ENCODE results near the gene VAT1. TPM values are rescaled to one million over a fixed set of nuclear protein-coding genes. Genes with fewer than 3 reads are reported as not detected.
A peak's percentile ranks its signal among the peaks of the same experiment; 100 is the strongest.
"Not testable (repeated sequence)": the region's sequence is repeated elsewhere in the genome, so short reads cannot be mapped to it uniquely, and the experiment has no call there.

Gene VAT1
- total RNA-seq, result 10 to 100 TPM; 46.3 to 85.2 TPM
- long read RNA-seq, transcript VAT1-201 (6 exons, 2,734 nt), result major isoform, 15 of 34 reads
- long read RNA-seq, partial matches to known transcripts, result 2 of 34 reads
- long read RNA-seq, other reads (novel, unspliced or antisense), result 17 of 34 reads

GRCh38 chr17:43021741-43022512 lies at the start of gene VAT1:
TSS of gene VAT1 (minus strand) at chr17:43022385. CDS start at chr17:43022322, 63 bp downstream.
- intact Hi-C loops (cut with DNase I, micrococcal nuclease), result loop anchor here in 1 of 2 donors (10.0 kb wide), 1 partner anchor 153 kb away; the partner anchor contains the start of gene NBR1
- peak; percentile 78 to 87 for DNase-seq
- peak; percentile 82 for ATAC-seq

DNA sequence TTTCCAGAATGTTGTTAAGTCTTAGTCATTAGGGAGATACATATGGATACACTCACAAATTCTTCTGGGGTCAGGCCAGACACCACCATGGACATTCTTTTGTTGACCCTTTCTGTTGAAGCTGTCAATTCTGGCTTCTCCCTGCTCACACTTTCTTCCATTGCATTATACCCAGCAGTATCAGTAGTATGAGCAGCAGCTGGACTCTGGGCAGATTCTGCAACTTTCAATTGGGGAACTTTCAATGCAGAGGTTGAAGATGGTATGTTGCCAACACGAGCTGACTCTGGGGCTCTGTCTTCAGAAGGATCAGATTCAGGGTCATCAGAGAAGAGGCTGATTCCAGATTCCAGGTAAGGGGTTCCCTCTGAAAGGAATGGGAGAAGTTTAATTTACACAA lies 48.7 kb upstream of the VAT1 start:
- DNase-seq, result no peak
- ATAC-seq, result no peak
- intact Hi-C loops (cut with DNase I, micrococcal nuclease), result no loop called here

GRCh38 chr17:43070257-43070656 lies 48.1 kb upstream of the VAT1 start:
- DNase-seq (no peak), ATAC-seq (no peak)
- intact Hi-C loops (cut with DNase I, micrococcal nuclease), result no loop called here

- intact Hi-C loops (cut with DNase I, micrococcal nuclease), result no loop called here
- DNase-seq (no peak), ATAC-seq (no peak)
Observed at GRCh38 chr17:43069368-43069898, 47.2 kb upstream of the VAT1 start.

- intact Hi-C loops (cut with DNase I, micrococcal nuclease), result no loop called here
- ATAC-seq (no peak), DNase-seq (no peak)
Observed at GRCh38 chr17:43068570-43069367, 46.6 kb upstream of the VAT1 start.

GRCh38 chr17:43062984-43063638 lies 40.9 kb upstream of the VAT1 start:
- no peak for ATAC-seq
- DNase-seq, result no peak
- intact Hi-C loops (cut with DNase I, micrococcal nuclease), result no loop called here

DNA sequence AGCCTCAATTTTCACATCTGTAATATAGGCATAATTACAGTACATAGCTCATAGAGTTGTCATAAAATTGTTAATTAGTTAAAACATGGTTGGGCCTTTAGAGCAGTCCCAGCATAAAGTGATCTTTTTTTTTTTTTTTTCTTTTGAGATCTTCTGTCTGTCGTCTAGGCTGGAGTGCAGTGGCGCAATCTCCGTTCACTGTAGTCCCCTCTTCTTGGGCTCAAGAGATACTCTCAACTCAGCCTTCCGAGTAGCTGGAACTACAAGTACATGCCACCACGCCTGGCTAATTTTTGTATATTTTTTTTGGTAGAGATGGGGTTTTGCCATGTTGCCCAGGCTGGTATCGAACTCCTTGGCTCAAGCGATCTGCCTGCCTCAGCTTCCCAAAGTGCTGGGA lies 33.9 kb upstream of the VAT1 start:
- intact Hi-C loops (cut with DNase I, micrococcal nuclease), result no loop called here

GRCh38 chr17:43053008-43053407 lies 30.8 kb upstream of the VAT1 start:
- ATAC-seq; DNase-seq; intact Hi-C loops (cut with DNase I, micrococcal nuclease): not testable (repeated sequence)

More for the DNA sequence above, 33.9 kb upstream of the VAT1 start:
- ATAC-seq (no peak), DNase-seq (no peak)

GRCh38 chr17:43051969-43052368 lies 29.8 kb upstream of the VAT1 start:
- intact Hi-C loops (cut with DNase I, micrococcal nuclease), result no loop called here
- no peak for ATAC-seq

DNA sequence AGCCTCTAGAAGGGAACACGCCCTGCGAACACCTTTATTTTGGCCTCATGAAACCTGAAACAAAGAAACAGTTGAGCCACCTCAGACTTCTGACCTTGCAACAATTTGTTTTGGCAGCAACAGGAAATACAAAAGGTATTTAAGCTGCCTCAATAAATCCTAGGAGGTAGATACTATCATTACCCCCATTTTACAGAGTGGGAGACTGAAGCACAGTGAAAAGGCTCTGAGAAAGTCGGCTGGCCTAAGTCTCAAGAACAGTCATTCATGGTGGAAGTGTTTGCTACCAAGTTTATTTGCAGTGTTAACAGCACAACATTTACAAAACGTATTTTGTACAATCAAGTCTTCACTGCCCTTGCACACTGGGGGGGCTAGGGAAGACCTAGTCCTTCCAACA lies 21.8 kb upstream of the VAT1 start:
- intact Hi-C loops (cut with DNase I, micrococcal nuclease), result no loop called here
- ATAC-seq (no peak), DNase-seq (no peak)

More at GRCh38 chr17:43051969-43052368, 29.8 kb upstream of the VAT1 start:
- DNase-seq, result no peak

GRCh38 chr17:43043307-43043706 lies 21.1 kb upstream of the VAT1 start:
- ATAC-seq, result no peak
- intact Hi-C loops (cut with DNase I, micrococcal nuclease), result no loop called here
- DNase-seq, result no peak

GRCh38 chr17:43042025-43042628 lies 19.9 kb upstream of the VAT1 start:
- DNase-seq, result no peak
- intact Hi-C loops (cut with DNase I, micrococcal nuclease), result no loop called here
- no peak for ATAC-seq

DNA sequence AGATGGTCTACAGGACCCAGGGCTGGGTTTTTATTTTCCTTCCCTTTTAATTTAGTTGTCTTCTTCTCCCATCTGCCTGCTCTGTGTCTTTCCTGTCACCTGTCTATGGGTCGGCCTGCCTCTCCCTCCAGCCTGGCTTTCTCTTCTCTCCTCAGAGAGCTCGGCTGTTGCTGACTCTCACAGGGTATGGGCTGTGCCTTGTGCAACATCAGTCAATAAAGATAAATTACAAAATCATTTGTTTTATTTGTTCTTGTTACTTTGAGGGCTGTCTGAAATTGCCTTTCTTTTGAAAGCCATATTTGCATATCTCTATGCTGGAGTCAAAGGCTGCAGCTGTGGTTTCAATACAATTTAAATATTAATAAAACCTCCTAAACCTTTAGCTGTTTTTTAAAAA lies 18.5 kb upstream of the VAT1 start:
- intact Hi-C loops (cut with DNase I, micrococcal nuclease), result no loop called here
- ATAC-seq (no peak), DNase-seq (no peak)

DNA sequence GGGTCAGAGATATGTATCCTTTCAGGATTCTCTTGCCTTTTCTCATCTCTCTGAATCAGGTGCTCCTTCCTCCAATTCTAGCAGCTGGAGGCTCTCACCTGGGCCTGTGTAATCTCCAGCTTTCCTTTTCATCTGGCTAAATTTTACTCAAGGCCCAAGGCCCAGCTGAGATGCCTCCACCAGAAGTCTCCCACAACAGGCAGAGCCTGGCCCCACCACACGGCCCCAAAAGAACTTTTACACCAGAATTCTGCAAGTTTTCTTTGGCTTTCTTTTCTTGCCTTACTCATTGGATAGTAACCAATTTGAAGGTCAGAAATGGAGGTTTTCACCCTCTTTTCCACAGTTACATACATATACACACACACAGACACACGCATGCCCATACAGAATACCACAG lies 17.5 kb upstream of the VAT1 start:
- ATAC-seq (no peak), DNase-seq (no peak)
- intact Hi-C loops (cut with DNase I, micrococcal nuclease), result no loop called here

- no peak for ATAC-seq
- no peak for DNase-seq
- intact Hi-C loops (cut with DNase I, micrococcal nuclease), result no loop called here
Observed at GRCh38 chr17:43034894-43035293, 12.7 kb upstream of the VAT1 start.

DNA sequence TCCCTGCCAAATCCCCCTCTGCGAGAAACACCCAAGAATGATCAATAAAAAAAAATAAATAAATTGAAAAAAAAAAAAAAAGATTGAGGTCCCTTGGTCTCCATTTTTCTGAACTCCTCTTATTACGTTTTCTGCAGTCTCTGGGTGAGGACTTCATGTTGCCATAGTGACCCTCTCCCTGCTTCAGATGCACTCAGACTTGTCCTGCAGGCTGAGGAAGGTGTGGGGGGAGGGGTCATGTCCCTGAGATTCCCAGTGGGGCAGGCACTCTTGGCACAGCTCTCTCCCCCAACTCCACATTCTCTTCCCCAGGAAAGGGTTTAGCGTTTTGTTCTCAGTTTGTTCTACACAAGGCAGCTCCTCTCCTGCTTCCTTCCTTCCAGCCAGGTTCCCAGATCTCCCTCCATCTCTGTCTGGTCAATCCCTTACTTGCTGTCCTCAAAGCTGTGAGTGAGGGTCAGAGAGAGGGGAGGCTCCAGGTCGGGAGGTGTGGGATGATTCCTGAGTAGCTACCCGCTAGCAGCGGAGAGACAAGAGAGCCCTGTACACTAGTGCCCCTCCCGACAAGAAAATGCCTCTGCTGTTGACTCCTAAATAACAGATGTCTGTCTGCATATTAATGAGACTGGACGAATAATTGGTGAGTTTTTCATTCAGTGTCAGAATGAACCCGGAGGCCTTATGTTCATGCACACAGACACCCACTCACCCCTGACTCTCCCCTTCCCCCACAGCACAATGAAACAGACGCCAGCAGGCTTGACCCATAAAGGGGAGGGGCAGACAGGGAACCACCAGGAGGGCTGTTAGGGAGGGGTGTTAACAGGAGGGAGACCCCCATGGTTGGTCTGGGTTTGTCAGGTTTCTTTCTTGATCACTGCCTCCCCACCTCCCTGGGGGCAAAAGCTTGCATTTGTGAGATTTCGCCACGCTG lies 12.0 kb upstream of the VAT1 start:
- intact Hi-C loops (cut with DNase I, micrococcal nuclease), result no loop called here
- DNase-seq (no peak), ATAC-seq (no peak)

DNA sequence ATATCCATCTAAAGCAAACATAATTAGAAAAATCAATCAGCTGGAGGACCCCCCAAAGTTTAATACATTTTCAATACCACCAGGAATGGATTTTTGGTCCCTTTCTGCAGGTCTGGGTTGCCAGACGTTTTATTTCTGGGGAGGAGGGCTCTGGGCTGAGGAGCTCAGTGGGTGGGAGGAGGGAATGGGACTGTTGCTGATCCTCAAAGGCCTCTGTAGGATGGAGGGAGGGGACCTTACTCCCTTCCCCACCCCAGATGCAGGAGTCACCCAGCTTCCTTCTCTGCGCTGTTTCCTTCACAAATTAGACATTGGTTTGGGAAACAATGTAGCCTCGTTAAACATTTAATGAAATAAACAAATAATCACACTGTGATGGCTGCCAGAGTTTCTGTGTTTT lies 9.5 kb upstream of the VAT1 start:
- intact Hi-C loops (cut with DNase I, micrococcal nuclease), result no loop called here
- ATAC-seq, result no peak

More for the DNA sequence above, 9.5 kb upstream of the VAT1 start:
- no peak for DNase-seq

Data from left colon (tissue), 2 donors.